ENCODE measurements around the gene CENPU.

DNA sequence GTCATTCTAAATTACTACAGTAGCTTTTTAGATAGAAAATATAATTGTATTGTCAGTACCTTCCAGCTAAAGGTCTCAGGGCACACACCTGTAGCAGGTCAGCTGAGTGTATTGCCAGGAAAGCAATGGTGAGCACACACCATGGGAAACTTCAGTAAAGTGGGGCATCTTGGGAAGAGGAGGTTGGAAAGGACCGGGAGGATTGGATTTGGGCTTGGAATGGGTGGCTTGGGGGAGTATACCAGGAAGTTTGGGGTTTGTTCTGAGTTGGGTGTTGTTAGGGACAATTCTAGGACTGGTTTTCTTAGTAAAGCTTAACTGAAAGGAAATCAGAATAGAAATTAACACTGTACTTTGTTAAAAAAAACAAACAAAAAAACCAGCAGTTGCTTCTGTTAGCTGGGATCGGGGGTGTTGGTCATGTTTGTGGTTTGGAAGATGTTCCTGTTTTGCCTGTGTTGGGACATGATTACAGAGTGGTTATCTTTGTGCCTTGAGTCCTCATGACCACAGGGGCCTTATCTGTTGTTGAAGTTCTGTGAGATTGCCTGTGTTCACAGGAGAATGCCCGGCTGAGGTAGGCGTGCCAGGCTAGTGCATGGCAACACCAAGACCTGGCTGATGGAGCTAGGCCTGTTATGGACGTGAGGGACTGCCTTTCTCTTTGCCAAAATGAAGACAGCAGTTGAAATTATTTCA, 49.3 kb downstream of the CENPU start:
- TF ChIP-seq, protein P1, sequence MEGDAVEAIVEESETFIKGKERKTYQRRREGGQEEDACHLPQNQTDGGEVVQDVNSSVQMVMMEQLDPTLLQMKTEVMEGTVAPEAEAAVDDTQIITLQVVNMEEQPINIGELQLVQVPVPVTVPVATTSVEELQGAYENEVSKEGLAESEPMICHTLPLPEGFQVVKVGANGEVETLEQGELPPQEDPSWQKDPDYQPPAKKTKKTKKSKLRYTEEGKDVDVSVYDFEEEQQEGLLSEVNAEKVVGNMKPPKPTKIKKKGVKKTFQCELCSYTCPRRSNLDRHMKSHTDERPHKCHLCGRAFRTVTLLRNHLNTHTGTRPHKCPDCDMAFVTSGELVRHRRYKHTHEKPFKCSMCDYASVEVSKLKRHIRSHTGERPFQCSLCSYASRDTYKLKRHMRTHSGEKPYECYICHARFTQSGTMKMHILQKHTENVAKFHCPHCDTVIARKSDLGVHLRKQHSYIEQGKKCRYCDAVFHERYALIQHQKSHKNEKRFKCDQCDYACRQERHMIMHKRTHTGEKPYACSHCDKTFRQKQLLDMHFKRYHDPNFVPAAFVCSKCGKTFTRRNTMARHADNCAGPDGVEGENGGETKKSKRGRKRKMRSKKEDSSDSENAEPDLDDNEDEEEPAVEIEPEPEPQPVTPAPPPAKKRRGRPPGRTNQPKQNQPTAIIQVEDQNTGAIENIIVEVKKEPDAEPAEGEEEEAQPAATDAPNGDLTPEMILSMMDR (conservative IDR thresholded peaks at IDR 0.05; ENCODE audit: low read depth, low read length), result no peak
- no peak for TF ChIP-seq EZH2phosphoT487 (IDR thresholded peaks at IDR 0.05; ENCODE audit: borderline replicate concordance, low read length)
